ENCODE data around the gene ZNHIT2. TPM values are rescaled to one million over a fixed set of nuclear protein-coding genes. Genes with fewer than 3 reads are reported as not detected.

Gene ZNHIT2
- total and polyA plus RNA-seq, 2 of the 13 experiments (the other 11 are each of a cell fraction or from before 2014, with no cell fraction given), result 1.1 to 6.5 TPM

- TF ChIP-seq ZBTB10 (CRISPR knock-in tag; IDR thresholded peaks at IDR 0.05; ENCODE audit: borderline replicate concordance) (no peak), ZIK1 (CRISPR knock-in tag; IDR thresholded peaks at IDR 0.05; ENCODE audit: borderline replicate concordance, low read depth) (no peak), TAF15 (IDR thresholded peaks at IDR 0.05; ENCODE audit: low read depth, low read length, poor library complexity, severe bottlenecking) (no peak), ZNF383 (CRISPR knock-in tag; IDR thresholded peaks at IDR 0.05; ENCODE audit: borderline replicate concordance) (no peak), ZNF782 (CRISPR knock-in tag; IDR thresholded peaks at IDR 0.05; ENCODE audit: borderline replicate concordance) (no peak), RXRA (CRISPR knock-in tag; IDR thresholded peaks at IDR 0.05) (no peak), AGO2 (optimal IDR thresholded peaks at IDR 0.05; ENCODE audit: low read depth, low read length) (peak; percentile 89), FIP1L1 (IDR thresholded peaks at IDR 0.05; ENCODE audit: borderline replicate concordance, insufficient read depth, low read depth, low read length) (no peak), EEA1 (CRISPR knock-in tag; IDR thresholded peaks at IDR 0.05; ENCODE audit: borderline replicate concordance) (no peak), NR2F6 (IDR thresholded peaks at IDR 0.05) (no peak), NR2F6 (CRISPR knock-in tag; IDR thresholded peaks at IDR 0.05) (no peak), SAP130 (CRISPR knock-in tag; IDR thresholded peaks at IDR 0.05; ENCODE audit: low read depth) (peak; percentile 52), ZNF777 (CRISPR knock-in tag; IDR thresholded peaks at IDR 0.05) (peak; percentile 75), NCOA2 (CRISPR knock-in tag; IDR thresholded peaks at IDR 0.05) (0 out of 2 replicates have a peak, but pooled peaks have one; percentile 17), RAD21 (CRISPR knock-in tag; IDR thresholded peaks at IDR 0.05) (peak; percentile 79), ZNF230 (CRISPR knock-in tag; IDR thresholded peaks at IDR 0.05) (no peak), RELA (CRISPR knock-in tag; IDR thresholded peaks at IDR 0.05) (0 out of 2 replicates have a peak, but pooled peaks have one; percentile 42), WIZ (CRISPR knock-in tag; IDR thresholded peaks at IDR 0.05) (0 out of 2 replicates have a peak, but pooled peaks have one; percentile 28)
- TF ChIP-seq, protein P1, sequence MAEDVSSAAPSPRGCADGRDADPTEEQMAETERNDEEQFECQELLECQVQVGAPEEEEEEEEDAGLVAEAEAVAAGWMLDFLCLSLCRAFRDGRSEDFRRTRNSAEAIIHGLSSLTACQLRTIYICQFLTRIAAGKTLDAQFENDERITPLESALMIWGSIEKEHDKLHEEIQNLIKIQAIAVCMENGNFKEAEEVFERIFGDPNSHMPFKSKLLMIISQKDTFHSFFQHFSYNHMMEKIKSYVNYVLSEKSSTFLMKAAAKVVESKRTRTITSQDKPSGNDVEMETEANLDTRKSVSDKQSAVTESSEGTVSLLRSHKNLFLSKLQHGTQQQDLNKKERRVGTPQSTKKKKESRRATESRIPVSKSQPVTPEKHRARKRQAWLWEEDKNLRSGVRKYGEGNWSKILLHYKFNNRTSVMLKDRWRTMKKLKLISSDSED (CRISPR knock-in tag; IDR thresholded peaks at IDR 0.05), result no peak
- TF ChIP-seq, protein P2, sequence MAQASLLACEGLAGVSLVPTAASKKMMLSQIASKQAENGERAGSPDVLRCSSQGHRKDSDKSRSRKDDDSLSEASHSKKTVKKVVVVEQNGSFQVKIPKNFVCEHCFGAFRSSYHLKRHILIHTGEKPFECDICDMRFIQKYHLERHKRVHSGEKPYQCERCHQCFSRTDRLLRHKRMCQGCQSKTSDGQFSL (CRISPR knock-in tag; IDR thresholded peaks at IDR 0.05), result peak; percentile 31; the same call in 1 of the 2 replicates
- TF ChIP-seq, protein P3, sequence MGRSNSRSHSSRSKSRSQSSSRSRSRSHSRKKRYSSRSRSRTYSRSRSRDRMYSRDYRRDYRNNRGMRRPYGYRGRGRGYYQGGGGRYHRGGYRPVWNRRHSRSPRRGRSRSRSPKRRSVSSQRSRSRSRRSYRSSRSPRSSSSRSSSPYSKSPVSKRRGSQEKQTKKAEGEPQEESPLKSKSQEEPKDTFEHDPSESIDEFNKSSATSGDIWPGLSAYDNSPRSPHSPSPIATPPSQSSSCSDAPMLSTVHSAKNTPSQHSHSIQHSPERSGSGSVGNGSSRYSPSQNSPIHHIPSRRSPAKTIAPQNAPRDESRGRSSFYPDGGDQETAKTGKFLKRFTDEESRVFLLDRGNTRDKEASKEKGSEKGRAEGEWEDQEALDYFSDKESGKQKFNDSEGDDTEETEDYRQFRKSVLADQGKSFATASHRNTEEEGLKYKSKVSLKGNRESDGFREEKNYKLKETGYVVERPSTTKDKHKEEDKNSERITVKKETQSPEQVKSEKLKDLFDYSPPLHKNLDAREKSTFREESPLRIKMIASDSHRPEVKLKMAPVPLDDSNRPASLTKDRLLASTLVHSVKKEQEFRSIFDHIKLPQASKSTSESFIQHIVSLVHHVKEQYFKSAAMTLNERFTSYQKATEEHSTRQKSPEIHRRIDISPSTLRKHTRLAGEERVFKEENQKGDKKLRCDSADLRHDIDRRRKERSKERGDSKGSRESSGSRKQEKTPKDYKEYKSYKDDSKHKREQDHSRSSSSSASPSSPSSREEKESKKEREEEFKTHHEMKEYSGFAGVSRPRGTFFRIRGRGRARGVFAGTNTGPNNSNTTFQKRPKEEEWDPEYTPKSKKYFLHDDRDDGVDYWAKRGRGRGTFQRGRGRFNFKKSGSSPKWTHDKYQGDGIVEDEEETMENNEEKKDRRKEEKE (IDR thresholded peaks at IDR 0.05), result no peak
- TF ChIP-seq, protein P4, sequence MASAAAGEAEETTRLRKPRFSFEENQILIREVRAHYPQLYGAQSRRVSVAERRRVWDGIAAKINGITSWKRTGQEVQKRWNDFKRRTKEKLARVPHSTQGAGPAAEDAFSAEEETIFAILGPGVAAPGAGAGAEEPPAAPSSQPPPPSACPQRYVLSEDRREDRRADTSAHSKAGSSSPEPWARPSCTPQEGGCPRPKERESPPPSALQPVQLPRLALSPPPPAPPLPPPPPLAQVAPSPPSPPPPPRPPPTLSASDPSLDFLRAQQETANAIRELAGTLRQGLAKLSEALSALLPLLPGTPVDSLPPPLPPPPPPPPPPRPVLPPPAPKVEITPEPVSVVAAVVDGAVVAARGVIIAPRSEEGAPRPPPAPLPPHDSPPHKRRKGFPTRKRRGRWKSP (CRISPR knock-in tag; IDR thresholded peaks at IDR 0.05), result peak; percentile 56; the same call in 1 of the 2 replicates
These were observed 4.7 kb downstream of the ZNHIT2 start (continued) for GRCh38 chr11:65112546-65113360.
